SH-SY5Y (cell line): ENCODE measurements around the gene SYNGR2.

Experiments
- GATA2 ChIP-seq: IDR thresholded peaks from 2 replicates; pipeline ENCODE4 v1.6.1; 2011; ENCODE audit warnings: mild to moderate bottlenecking, low read depth, low read length
- GATA3 ChIP-seq: IDR thresholded peaks from 2 replicates; pipeline ENCODE4 v1.6.1; 2011; ENCODE audit warnings: low read depth, mild to moderate bottlenecking, low read length, moderate library complexity

The SYNGR2 gene

DNA sequence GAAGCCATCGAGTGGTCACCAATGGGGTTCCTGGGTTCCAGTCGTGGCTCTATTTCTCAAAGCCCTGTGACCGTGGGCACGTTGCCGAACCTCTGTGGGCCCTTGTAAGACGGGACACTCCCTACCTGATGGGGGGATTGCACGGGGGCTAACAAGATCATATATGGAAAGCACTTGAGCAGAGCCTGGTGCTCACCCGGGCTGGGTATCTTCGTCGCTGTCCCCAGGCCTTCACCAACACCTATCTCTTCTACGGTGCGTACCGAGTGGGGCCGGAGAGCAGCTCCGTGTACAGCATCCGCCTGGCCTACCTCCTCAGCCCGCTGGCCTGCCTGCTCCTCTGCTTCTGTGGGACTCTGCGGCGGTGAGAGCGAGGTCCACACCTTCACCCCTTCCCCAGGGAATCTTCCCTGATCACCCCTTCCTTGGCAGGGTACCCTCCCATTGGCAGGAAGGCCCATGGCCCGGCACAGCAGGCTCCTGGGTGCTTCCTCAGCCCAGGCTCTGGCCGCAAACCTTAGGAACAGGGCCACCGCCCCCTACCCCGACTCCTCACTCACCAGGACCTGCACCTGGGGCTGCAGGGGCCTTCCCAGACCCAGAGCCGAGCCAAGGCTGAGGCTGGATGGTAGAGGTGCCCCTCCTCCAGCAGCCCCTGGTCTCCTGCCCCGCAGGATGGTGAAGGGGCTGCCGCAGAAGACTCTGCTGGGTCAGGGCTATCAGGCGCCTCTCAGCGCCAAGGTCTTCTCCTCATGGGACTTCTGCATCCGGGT is 35.0 kb upstream of the SYNGR2 start:
- TF ChIP-seq GATA3 (no peak), GATA2 (no peak)

DNA sequence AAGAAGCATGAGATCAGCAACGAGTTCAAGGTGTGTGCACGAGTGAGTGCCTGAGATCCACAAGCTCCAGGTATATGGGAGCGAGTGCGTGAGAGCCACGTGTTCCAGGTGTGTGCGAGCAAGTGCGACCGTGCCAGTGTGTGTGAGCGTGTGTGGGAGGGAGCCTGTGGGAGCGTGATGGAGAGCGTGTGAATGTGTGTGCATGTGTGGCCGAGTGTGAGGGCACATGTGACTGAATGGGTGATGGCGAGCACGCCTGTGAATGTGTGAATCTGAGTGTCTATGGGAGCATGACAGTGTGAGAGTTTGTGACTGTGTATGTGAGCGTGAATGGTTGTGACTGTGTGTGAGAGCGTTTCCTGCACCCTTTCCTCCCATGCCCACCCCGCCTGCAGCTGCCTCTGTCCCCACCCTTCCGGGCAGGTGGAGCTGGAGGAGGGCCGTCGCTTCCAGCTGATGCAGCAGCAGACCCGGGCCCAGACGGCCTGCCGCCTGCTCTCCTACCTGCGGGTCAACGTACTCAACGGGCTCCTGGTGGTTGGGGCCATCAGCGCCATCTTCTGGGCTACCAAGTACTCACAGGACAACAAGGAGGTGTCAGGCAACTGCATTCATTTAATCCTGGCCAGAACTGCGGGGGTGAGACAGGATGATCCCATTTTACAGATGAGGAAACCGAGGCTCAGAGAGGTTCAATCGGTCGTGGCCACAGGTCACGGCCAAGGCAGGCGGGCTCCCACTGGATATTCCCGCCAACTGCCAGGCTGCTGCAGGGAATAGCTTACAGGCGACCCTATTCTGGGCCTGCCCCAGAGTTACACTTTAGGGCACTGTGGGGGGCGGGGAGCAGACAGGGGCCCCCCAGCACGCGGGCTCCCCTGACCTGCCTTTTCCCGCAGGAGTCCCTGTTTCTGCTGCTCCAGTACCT is 34.1 kb upstream of the SYNGR2 start:
- TF ChIP-seq GATA3 = no peak
- no peak for TF ChIP-seq GATA2

DNA sequence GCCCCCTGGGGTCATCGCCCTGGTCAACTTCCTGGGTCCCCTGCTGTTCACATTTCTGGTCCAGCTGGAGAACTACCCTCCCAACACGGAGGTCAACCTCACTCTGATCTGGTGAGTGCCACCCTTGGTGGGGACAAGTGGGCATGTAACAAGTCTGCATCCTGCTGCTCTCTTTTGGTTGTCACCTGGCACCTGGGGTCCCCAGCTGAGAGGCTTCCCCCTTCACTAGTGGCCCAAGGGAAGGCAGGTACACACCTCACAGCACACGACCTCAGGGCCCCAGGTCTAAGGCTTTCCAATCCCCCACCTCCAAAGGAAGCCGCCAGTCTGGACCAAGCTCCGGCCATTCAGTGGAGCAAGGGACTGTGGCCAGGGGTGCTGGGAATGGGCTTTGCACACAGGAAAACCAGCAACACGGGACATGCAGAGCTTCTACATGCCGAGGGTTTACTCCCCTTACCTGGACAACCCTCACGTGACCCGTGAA is 33.4 kb upstream of the SYNGR2 start:
- TF ChIP-seq GATA3 = no peak
- no peak for TF ChIP-seq GATA2

DNA sequence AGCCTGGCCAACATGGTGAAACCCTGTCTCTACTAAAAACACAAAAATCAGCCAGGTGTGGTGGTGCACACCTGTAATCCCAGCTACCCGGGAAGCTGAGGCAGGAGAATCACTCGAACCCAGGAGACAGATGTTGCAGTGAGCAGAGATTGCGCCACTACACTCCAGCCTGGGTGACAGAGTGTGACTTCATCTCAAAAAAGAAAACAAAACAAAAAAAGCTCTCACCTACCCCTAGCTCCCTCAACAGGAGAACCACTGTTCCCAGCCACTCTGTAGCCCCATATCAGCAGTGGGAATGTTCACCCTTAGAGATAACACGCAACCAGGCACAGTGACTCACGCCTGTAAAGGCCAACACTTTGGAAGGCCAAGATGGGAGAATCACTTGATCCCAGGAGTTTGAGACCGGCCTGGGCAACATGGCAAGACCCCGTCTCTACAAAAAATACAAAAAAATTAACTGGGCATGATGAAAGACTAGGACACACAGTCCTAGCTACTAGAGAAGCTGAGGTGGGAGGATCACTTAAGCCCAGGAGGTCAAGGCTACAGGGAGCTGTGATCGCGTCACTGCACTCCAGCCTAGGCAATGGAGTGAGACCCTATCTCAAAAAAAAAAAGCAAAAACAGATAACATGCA is 32.4 kb upstream of the SYNGR2 start:
- TF ChIP-seq GATA2 (no peak), GATA3 (no peak)

DNA sequence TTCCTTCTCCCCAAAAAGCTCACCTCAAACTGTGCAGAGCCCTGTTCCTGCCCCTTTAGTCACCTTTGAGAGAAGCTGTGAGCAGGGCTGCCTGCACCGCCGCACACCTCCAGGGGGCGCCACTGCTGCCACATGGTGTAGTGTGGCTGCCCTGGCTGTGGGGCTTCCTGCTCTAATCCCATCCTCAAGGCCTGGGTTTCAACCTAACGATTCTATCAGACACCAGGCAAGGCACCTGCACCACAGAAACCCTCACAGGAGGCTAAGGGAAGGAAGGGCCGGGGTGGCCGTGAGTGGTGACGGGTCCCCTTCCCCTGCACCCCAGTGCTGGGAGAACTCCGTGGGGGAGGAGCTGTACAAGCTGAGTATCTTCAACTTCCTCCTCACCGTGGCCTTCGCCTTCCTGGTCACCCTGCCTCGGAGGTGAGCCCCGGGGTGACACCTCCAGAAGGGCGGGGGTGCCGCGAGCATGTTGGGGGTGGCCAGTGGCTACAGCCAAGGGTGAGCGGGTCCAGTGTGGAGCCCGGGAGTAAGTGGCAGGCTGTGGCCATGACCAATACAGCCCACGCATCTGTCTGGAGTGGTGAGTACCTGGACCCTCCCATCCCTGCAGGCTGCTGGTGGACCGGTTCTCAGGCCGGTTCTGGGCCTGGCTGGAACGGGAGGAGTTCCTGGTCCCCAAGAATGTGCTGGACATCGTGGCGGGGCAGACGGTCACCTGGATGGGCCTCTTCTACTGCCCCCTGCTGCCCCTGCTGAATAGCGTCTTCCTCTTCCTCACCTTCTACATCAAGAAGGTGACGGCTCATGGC is 30.8 kb upstream of the SYNGR2 start:
- TF ChIP-seq GATA2 (no peak), GATA3 (no peak)

DNA sequence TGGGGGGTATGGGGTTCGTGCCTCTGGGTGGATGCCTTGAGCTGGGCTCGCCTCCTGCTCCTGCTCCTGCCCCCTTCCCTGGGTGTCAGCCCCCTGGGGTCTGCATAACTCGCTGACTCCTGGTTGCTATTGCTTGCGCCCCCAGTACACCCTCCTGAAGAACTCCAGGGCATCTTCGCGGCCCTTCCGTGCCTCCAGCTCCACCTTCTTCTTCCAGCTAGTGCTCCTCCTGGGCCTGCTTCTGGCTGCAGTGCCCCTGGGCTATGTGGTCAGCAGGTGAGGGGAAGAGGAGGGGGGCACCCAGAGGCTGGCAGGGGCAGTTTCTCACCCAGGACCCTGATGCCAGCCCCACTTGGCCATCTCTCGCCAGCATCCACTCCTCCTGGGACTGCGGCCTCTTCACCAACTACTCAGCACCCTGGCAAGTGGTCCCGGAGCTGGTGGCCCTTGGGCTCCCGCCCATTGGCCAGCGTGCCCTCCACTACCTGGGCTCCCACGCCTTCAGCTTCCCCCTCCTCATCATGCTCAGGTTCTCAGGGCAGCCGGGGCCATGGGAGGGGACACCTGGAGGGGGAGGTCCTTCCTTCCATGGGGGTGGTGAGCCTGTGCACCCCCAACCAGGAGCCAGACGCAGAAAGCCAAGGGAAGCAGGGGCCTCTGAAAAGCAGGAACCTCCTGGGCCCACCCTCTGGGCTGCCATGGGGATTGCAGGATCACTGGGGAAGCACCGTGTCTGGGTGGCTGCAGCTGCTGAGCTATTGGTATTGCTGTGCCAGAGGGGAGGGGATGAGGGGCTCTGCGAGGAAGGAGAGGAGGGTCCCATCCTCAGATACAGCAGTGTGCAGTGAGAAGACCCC is 29.9 kb upstream of the SYNGR2 start:
- TF ChIP-seq GATA3 = no peak
- no peak for TF ChIP-seq GATA2

DNA sequence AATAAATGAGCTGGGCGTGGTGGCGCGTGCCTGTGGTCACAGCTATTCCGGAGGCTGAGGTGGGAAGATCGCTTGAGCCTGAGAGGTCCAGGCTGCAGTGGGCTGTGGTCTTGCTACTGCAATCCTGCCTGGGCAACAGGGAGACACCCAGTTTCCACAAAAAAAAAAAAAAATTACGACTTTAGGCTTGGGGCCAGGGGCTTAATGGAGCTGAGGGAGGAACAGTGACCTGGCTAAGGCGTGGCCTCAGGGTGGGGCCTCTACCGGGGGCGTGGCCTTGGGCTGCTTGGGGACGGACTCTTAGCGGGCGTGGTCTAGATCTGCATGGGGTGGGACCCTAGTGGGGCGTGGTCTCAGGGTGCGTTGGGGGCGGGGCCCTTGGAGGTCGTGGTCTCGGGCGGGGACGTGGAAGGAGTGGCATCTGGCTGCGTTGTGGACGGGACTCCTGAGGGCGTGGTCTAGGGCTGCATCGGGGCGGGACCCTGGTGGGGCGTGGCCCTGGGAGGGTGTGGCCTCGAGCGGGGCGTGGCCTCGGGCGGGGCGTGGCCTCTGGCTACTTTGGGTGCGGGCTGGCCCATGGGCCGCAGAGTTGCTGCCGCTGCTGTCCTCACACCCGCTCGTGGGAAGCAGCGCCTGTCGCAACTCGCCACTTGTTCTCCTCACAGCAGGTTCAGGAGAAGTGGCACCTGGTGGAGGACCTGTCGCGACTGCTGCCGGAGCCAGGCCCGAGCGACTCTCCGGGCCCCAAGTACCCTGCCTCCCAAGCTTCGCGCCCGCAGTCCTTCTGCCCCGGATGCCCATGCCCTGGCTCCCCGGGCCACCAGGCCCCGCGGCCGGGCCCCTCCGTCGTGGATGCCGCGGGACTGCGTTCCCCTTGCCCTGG is 28.0 kb upstream of the SYNGR2 start:
- TF ChIP-seq GATA3 (no peak), GATA2 (no peak)

DNA sequence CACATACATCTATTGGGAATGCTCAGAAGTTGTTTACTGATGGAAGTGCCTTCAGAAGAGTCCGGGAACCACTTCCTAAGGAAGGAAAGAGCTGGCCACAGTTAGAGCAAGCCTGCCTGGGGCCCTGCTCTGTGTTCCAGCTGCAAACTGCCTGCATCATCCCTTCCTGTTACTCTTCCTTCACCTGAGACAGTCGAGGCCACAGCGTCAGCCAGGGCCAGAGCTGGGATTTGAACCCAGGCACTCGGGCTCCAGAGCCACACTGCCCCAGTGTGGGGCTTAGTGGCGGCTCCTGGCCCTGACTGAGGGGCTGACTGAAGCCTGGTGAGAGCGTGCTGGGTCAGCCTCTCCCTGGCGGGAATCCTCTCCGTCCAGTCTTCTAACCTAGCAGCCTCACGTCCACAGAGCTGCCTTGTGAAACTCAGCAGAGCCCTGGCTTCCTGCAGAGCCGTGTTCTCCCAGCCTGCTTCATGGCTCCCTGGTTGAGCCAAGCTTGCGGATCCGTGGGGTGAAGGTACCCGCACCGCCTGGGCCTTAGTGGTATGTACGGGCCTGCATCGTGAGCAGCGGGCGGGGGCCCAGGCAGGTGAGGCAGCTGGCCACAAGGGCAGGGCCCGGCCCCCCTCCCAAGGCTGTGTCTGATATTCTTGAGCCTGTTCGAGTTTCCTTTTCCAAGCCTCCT is 26.8 kb upstream of the SYNGR2 start:
- no peak for TF ChIP-seq GATA2
- TF ChIP-seq GATA3 = no peak

DNA sequence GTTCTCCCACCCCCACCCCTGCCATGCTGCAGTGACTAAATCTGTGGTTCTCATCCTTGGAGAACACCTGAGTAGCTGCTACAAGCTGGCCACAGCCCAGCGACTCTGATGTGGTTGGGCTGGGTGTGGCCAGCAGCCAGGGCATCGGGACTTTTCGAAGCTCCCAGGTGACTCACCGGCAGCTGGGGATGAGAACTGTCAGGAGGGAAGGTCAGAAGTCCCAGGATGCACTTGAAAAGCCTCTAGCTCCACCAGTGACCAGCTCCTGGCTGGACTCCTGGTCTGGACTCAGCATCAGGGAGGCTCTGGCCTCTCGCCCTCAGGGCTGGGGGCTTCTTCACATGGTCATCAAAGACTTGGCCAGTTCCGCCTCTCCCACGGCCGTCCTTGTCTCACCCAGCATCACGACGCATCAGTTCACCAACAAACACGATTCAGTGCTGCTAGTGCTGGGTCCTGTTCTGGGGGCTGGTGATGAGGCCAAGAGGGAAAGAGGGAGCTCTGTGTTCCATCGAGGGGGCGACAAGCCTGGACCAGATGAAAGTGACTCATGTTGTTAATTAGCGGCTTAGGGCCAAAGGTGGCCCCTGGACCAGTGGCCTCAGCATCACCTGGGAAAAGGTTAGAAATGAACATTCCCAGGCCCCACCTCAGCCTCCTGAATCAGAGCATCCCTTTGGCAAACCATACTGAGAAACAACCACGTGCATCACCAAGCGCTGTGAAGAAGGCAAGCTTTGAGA is 26.1 kb upstream of the SYNGR2 start:
- TF ChIP-seq GATA2 (no peak), GATA3 (no peak)
